CD14-positive monocyte (primary cell): Measurements from ENCODE around the gene UVSSA. TPM values are rescaled to one million over a fixed set of nuclear protein-coding genes. Genes with fewer than 3 reads are reported as not detected.

Experiments used
- DNase-seq, 3 donors: peaks; one replicate each; pipeline ENCODE4 v3.0.0-alpha.2; 2011 to 2022
- H2AFZ ChIP-seq: 2 replicates; pipeline ENCODE4 v1.6.0; 2012; ENCODE audit warnings: mild to moderate bottlenecking, low read depth, low read length, inconsistent platforms; ENCODE audit not compliant: insufficient read depth, poor library complexity, severe bottlenecking
- H3K27ac ChIP-seq, 2 donors: 1 replicate in 1 of 2; 2 replicates in 1 of 2; pipeline ENCODE4 v1.5.1; 2012 to 2013; ENCODE audit warnings: low read length in 2 of 2, control low read depth in 1 of 2, inconsistent platforms in 1 of 2, low read depth in 1 of 2, mild to moderate bottlenecking in 1 of 2
- H3K27me3 ChIP-seq, 2 donors: one replicate each; pipeline versions ENCODE4 v1.6.0 to v1.6.1; 2011 to 2013; ENCODE audit warnings: low read length in 2 of 2; ENCODE audit not compliant: control insufficient read depth in 2 of 2, insufficient read depth in 2 of 2
- H3K36me3 ChIP-seq, 2 donors: replicated peaks in 1 of 2; 1 replicate in 1 of 2; 2 replicates in 1 of 2; pipeline versions ENCODE4 v1.5.1 to v1.6.1; 2012 to 2013; ENCODE audit warnings: low read length in 2 of 2, control low read depth in 1 of 2, inconsistent platforms in 1 of 2, mild to moderate bottlenecking in 1 of 2; ENCODE audit not compliant: insufficient read depth in 2 of 2, control insufficient read depth in 1 of 2
- H3K4me1 ChIP-seq, 2 donors: 1 replicate in 1 of 2; 2 replicates in 1 of 2; pipeline versions ENCODE4 v1.5.1 to v1.6.1; 2012 to 2013; ENCODE audit warnings: low read length in 2 of 2, control low read depth in 1 of 2, inconsistent platforms in 1 of 2, mild to moderate bottlenecking in 1 of 2, moderate library complexity in 1 of 2; ENCODE audit not compliant: insufficient read depth in 2 of 2, control insufficient read depth in 1 of 2
- H3K4me2 ChIP-seq: replicated peaks from 2 replicates; pipeline ENCODE3; 2012; ENCODE audit warnings: low read length, moderate library complexity, mild to moderate bottlenecking; ENCODE audit not compliant: poor library complexity, severe bottlenecking; ENCODE audit errors: extremely low read depth
- H3K4me3 ChIP-seq, 3 experiments: fragments of 200-600 bp in 1 of 3; sonication (generic) in 1 of 3; replicated peaks in 1 of 3; 1 replicate in 2 of 3; 2 replicates in 1 of 3; pipeline ENCODE4 v1.5.1; 2011 to 2013; ENCODE audit warnings: low read length in 3 of 3, mild to moderate bottlenecking in 3 of 3, control low read depth in 2 of 3, low read depth in 2 of 3, inconsistent platforms in 1 of 3, moderate library complexity in 1 of 3
- H3K79me2 ChIP-seq: 2 replicates; pipeline ENCODE4 v1.6.0; 2012; ENCODE audit warnings: mild to moderate bottlenecking, control low read depth, inconsistent platforms, low read length, moderate library complexity; ENCODE audit not compliant: insufficient read depth
- H3K9ac ChIP-seq: 2 replicates; pipeline ENCODE4 v1.6.0; 2017; ENCODE audit warnings: low read length, mild to moderate bottlenecking; ENCODE audit not compliant: insufficient read depth, poor library complexity, severe bottlenecking
- H3K9me3 ChIP-seq, 2 donors: replicated peaks in 1 of 2; 1 replicate in 1 of 2; 2 replicates in 1 of 2; pipeline versions ENCODE4 v1.5.1 to v1.6.1; 2012 to 2013; ENCODE audit warnings: low read length in 2 of 2, control low read depth in 1 of 2; ENCODE audit not compliant: control insufficient read depth in 1 of 2, insufficient read depth in 1 of 2
- H4K20me1 ChIP-seq: 2 replicates; pipeline ENCODE4 v1.6.0; 2012; ENCODE audit warnings: mild to moderate bottlenecking, low read length, control low read depth, moderate library complexity; ENCODE audit not compliant: insufficient read depth
- H3K27ac Mint-ChIP-seq, 7 donors: one replicate each; pipeline ENCODE4 v1.8.0; 2020; ENCODE audit warnings: mild to moderate bottlenecking in 7 of 7, mixed read lengths in 7 of 7, moderate library complexity in 6 of 7, inconsistent platforms in 2 of 7
- H3K27me3 Mint-ChIP-seq, 3 donors: one replicate each; pipeline ENCODE4 v1.8.0; 2021 to 2022; ENCODE audit warnings: low read depth in 3 of 3, mild to moderate bottlenecking in 3 of 3, mixed read lengths in 3 of 3, moderate library complexity in 3 of 3, inconsistent platforms in 1 of 3
- H3K36me3 Mint-ChIP-seq, 2 donors: one replicate each; pipeline ENCODE4 v1.8.0; 2020; ENCODE audit warnings: mixed read lengths in 2 of 2, inconsistent platforms in 1 of 2, mild to moderate bottlenecking in 1 of 2
- H3K4me1 Mint-ChIP-seq: one replicate; pipeline ENCODE4 v1.8.0; 2020; ENCODE audit warnings: mild to moderate bottlenecking, mixed read lengths
- H3K4me3 Mint-ChIP-seq, 2 donors: one replicate each; pipeline ENCODE4 v1.8.0; 2020; ENCODE audit warnings: mild to moderate bottlenecking in 2 of 2, mixed read lengths in 2 of 2, moderate library complexity in 1 of 2
- H3K9me3 Mint-ChIP-seq, 7 donors: one replicate each; pipeline ENCODE4 v1.8.0; 2020 to 2022; ENCODE audit warnings: mixed read lengths in 7 of 7, mild to moderate bottlenecking in 6 of 7, moderate library complexity in 6 of 7, inconsistent platforms in 2 of 7
- WGBS: methylation state at CpG from one replicate; pipeline ENCODE4 v1.1.5; 2013; ENCODE audit warnings: missing lambda C conversion rate; ENCODE audit not compliant: insufficient coverage; 5-methylcytosine and 5-hydroxymethylcytosine counted together
- intact Hi-C, 2 donors: fragments of 100-400 bp; cut with micrococcal nuclease; formaldehyde crosslinking; loops; one replicate each; pipeline versions ENCODE4 v1.15.0 to v1.15.1; 2023
- polyA plus RNA-seq, 3 donors: library from polyadenylated mRNA; depleted of rRNA in 1 of 3; unstranded in 2 of 3; stranded (reverse) in 1 of 3; fragments of 300-500 nt in 2 of 3; fragments of >200 nt in 1 of 3; fragmentation: Illumina TruSeq in 2 of 3; gene quantifications; 1 replicate in 2 of 3; 2 replicates in 1 of 3; pipeline ENCODE4 v1.2.3, GENCODE V29; 2012 to 2021
- TF ChIP-seq, protein P1 (sequence below): fragments of 200-600 bp; IDR thresholded peaks from one replicate; pipeline ENCODE4 v1.8.0; 2022; ENCODE audit warnings: antibody characterized with exemption, mild to moderate bottlenecking

The UVSSA gene
- polyA plus RNA-seq, 3 donors, result 2.6 to 54.0 (median 4.8) TPM

DNA sequence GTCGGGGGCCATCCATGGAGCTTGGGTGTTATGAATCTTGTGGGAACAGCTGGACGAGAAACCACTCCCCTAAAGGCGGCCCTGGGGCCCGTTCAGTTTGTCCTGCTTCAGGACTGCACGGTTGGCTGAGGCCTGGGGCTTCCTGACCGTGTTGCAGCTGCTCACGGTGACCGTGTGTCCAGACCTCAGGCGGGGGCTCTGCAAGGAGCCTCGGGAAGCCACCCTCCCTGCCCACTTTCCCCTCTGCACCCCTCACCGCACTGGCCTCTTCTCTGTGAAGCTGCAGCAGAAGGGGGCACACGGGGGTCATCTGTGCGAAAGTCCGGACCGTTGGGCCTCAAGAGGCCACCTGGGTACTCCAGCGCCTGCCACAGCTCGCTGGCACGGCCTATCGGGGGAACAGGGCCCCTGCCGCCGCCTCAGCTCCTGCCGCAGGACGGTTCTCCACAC lies 29.4 kb downstream of the UVSSA start:
- Histone ChIP-seq H3K4me2 (no peak overlapping the region), H3K4me3 (no peak overlapping the region), H3K79me2 (no peaks in the 10 kb centered on the region), H3K9me3 (peaks cover 0 to 10% of the 10 kb centered on the region in 2 donors), H2AFZ (no peak overlapping the region), H3K36me3 (peaks cover 32 to 54% of the 10 kb centered on the region in 2 donors), H3K27me3 (no peaks in the 10 kb centered on the region), H4K20me1 (no peaks in the 10 kb centered on the region), H3K27ac (no peak overlapping the region), H3K4me1 (no peaks in the 10 kb centered on the region), H3K9ac (no peak overlapping the region)
- Mint-ChIP-seq H3K4me3 (no peak overlapping the region), H3K27ac (no peak overlapping the region), H3K36me3 (peaks cover 33 to 57% of the 10 kb centered on the region in 2 donors), H3K9me3 (peaks cover 0 to 12% (median 5%) of the 10 kb centered on the region in 7 donors), H3K27me3 (no peaks in the 10 kb centered on the region), H3K4me1 (no peaks in the 10 kb centered on the region)
- no peak for DNase-seq
- intact Hi-C loops, result no loop called here
- 96% methylated on average over 23 of the region's 23 CpGs for WGBS
- TF ChIP-seq, protein P1, sequence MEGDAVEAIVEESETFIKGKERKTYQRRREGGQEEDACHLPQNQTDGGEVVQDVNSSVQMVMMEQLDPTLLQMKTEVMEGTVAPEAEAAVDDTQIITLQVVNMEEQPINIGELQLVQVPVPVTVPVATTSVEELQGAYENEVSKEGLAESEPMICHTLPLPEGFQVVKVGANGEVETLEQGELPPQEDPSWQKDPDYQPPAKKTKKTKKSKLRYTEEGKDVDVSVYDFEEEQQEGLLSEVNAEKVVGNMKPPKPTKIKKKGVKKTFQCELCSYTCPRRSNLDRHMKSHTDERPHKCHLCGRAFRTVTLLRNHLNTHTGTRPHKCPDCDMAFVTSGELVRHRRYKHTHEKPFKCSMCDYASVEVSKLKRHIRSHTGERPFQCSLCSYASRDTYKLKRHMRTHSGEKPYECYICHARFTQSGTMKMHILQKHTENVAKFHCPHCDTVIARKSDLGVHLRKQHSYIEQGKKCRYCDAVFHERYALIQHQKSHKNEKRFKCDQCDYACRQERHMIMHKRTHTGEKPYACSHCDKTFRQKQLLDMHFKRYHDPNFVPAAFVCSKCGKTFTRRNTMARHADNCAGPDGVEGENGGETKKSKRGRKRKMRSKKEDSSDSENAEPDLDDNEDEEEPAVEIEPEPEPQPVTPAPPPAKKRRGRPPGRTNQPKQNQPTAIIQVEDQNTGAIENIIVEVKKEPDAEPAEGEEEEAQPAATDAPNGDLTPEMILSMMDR, result no peak

DNA sequence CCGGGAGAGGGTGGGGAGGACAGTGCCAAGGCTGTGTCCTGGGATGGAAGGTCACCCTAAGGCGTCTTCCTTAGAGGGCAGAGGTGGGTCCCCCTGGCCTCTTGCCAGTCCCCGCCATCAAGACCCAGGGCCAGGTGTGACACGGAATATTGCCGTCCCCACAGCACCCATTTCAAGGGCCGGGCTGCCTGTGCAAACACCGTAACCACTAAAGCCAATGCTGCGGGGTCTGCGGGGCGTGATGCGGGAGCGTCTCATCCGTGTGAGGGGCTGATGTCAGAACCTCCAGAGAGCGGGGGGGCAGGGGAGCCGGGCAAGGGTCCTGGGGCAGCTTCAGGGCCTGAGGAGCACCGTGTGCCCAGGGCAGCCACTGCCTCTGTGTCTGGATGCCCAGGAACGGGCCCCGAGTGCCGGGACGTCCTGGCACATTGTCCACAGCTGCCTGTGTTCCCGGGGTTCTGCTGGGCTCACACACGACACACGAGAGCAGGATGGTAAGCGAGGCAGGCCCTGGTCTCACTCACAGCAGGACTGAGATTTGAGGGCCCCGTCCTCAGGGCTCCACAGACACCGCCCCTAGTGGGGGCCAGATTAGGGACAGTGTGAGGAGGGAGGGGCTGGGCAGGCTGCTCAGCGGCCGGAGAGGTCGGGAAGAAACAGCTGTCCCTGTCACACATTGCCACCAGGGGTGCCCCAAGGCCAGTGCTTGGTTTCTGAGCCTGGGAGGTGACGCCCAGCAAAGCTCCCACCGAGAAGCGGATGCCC lies 30.0 kb downstream of the UVSSA start:
- peaks cover 28 to 57% of the 10 kb centered on the region in 2 donors for H3K36me3 Mint-ChIP-seq
- WGBS, result 98% methylated on average over 30 of the region's 32 CpGs

More for the DNA sequence above, 30.0 kb downstream of the UVSSA start:
- H3K27ac Mint-ChIP-seq, result no peak overlapping the region
- Histone ChIP-seq H2AFZ (no peak overlapping the region), H3K4me1 (no peaks in the 10 kb centered on the region), H3K79me2 (no peaks in the 10 kb centered on the region), H3K36me3 (peaks cover 32 to 48% of the 10 kb centered on the region in 2 donors), H3K27ac (no peak overlapping the region), H3K9me3 (peaks cover 0 to 8% of the 10 kb centered on the region in 2 donors), H4K20me1 (no peaks in the 10 kb centered on the region), H3K27me3 (no peaks in the 10 kb centered on the region), H3K4me2 (no peak overlapping the region), H3K9ac (no peak overlapping the region), H3K4me3 (no peak overlapping the region)
- no peak overlapping the region for H3K4me3 Mint-ChIP-seq
- no peaks in the 10 kb centered on the region for H3K4me1 Mint-ChIP-seq
- H3K27me3 Mint-ChIP-seq, result no peaks in the 10 kb centered on the region
- no peak for DNase-seq
- TF ChIP-seq, protein P1, result no peak
- intact Hi-C loops, result no loop called here
- peaks cover 0 to 10% (median 5%) of the 10 kb centered on the region in 7 donors for H3K9me3 Mint-ChIP-seq
